Neural cell (in vitro differentiated cells): ENCODE data around the gene SPAAR. TPM values are rescaled to one million over a fixed set of nuclear protein-coding genes. Genes with fewer than 3 reads are reported as not detected.
A peak's percentile ranks its signal among the peaks of the same experiment; 100 is the strongest.

Experiments
- H2AFZ ChIP-seq: fragments of 200-600, 300-800 bp; sonication (generic), shearing (Covaris generic); 2 replicates; pipeline ENCODE4 v1.6.0; 2014; ENCODE audit warnings: low read depth, mild to moderate bottlenecking, antibody characterized with exemption, low read length, moderate library complexity
- H3F3A ChIP-seq: fragments of 200-600 bp; shearing (Covaris generic); 2 replicates; pipeline ENCODE4 v1.6.1; 2016; ENCODE audit warnings: mild to moderate bottlenecking, moderate library complexity, mixed read lengths, antibody characterized with exemption, low read length; ENCODE audit not compliant: insufficient read depth, poor library complexity, severe bottlenecking
- H3K27ac ChIP-seq: fragments of 200-600, 300-800 bp; sonication (generic), shearing (Covaris generic); 2 replicates; pipeline ENCODE4 v1.5.1; 2014; ENCODE audit warnings: mild to moderate bottlenecking, low read length, moderate library complexity
- H3K27me3 ChIP-seq: fragments of 300-800, 200-600 bp; sonication (generic), shearing (Covaris generic); 2 replicates; pipeline ENCODE4 v1.6.0; 2014; ENCODE audit warnings: mild to moderate bottlenecking, low read depth, low read length, moderate library complexity; ENCODE audit not compliant: insufficient read depth
- H3K36me3 ChIP-seq: fragments of 300-800, 200-600 bp; sonication (generic), shearing (Covaris generic); 2 replicates; pipeline ENCODE4 v1.5.1; 2014; ENCODE audit warnings: mild to moderate bottlenecking, antibody characterized with exemption, low read length, moderate library complexity; ENCODE audit not compliant: insufficient read depth
- H3K4me2 ChIP-seq: fragments of 300-800, 200-600 bp; sonication (generic), shearing (Covaris generic); 2 replicates; pipeline ENCODE4 v1.6.0; 2014; ENCODE audit warnings: mild to moderate bottlenecking, low read length
- H3K4me3 ChIP-seq: fragments of 300-800, 200-600 bp; sonication (generic), shearing (Covaris generic); 2 replicates; pipeline ENCODE4 v1.5.1; 2014; ENCODE audit warnings: mild to moderate bottlenecking, low read length, moderate library complexity
- H3K79me2 ChIP-seq: fragments of 200-600 bp; shearing (Covaris generic); replicated peaks from 2 replicates; pipeline ENCODE4 v1.6.0; 2014; ENCODE audit warnings: mild to moderate bottlenecking, low read length, moderate library complexity; ENCODE audit not compliant: insufficient read depth
- H3K9ac ChIP-seq: fragments of 300-800, 200-600 bp; sonication (generic), shearing (Covaris generic); 2 replicates; pipeline ENCODE4 v1.6.1; 2016; ENCODE audit warnings: mild to moderate bottlenecking, low read length, mixed read lengths
- H3K9me2 ChIP-seq: fragments of 200-600 bp; shearing (Covaris generic); 2 replicates; pipeline ENCODE4 v1.6.1; 2016; ENCODE audit warnings: mild to moderate bottlenecking, low read length, mixed read lengths; ENCODE audit not compliant: insufficient read depth
- H3K9me3 ChIP-seq: fragments of 200-600, 300-800 bp; sonication (generic), shearing (Covaris generic); 2 replicates; pipeline ENCODE4 v1.6.1; 2016; ENCODE audit warnings: mild to moderate bottlenecking, mixed run types, low read length, moderate library complexity, mixed read lengths
- H4K20me1 ChIP-seq: fragments of 200-600 bp; shearing (Covaris generic); 2 replicates; pipeline ENCODE4 v1.6.1; 2016; ENCODE audit warnings: mild to moderate bottlenecking, mixed run types; ENCODE audit not compliant: insufficient read depth
- CTCF ChIP-seq: fragments of 450-650 bp; IDR thresholded peaks from 2 replicates; pipeline ENCODE4 v1.5.1; 2014; ENCODE audit warnings: antibody characterized with exemption, mild to moderate bottlenecking, moderate library complexity; ENCODE audit not compliant: poor library complexity, severe bottlenecking
- EP300 ChIP-seq: fragments of 450-650 bp; conservative IDR thresholded peaks from 2 replicates; pipeline ENCODE4 v1.6.1; 2014; ENCODE audit warnings: antibody characterized with exemption, mild to moderate bottlenecking, moderate library complexity; ENCODE audit not compliant: poor library complexity, severe bottlenecking
- EZH2 ChIP-seq: fragments of 200-600, 300-800 bp; shearing (Covaris generic), sonication (generic); IDR thresholded peaks from 2 replicates; pipeline ENCODE4 v1.6.1; 2014; ENCODE audit warnings: antibody characterized with exemption, low read length, borderline replicate concordance, mild to moderate bottlenecking; ENCODE audit not compliant: insufficient read depth, poor library complexity, severe bottlenecking
- MXI1 ChIP-seq: fragments of 450-650 bp; conservative IDR thresholded peaks from 2 replicates; pipeline ENCODE4 v1.6.1; 2014; ENCODE audit warnings: antibody characterized with exemption, mild to moderate bottlenecking; ENCODE audit not compliant: poor library complexity, severe bottlenecking
- POLR2AphosphoS5 ChIP-seq: IDR thresholded peaks from 2 replicates; pipeline ENCODE4 v1.6.1; 2012
- RAD21 ChIP-seq: fragments of 450-650 bp; conservative IDR thresholded peaks from 2 replicates; pipeline ENCODE4 v1.6.1; 2014; ENCODE audit warnings: antibody characterized with exemption, mild to moderate bottlenecking, moderate library complexity
- REST ChIP-seq: IDR thresholded peaks from 2 replicates; pipeline ENCODE4 v1.6.1; 2012; ENCODE audit warnings: borderline replicate concordance
- SMC3 ChIP-seq: fragments of 450-650 bp; conservative IDR thresholded peaks from 2 replicates; pipeline ENCODE4 v1.6.1; 2014; ENCODE audit warnings: antibody characterized with exemption, mild to moderate bottlenecking, moderate library complexity; ENCODE audit not compliant: poor library complexity
- TAF1 ChIP-seq: IDR thresholded peaks from 2 replicates; pipeline ENCODE4 v1.6.1; 2012; ENCODE audit warnings: low read depth
- polyA plus RNA-seq: library from polyadenylated mRNA; depleted of rRNA; stranded (reverse); fragments of >200 nt; gene quantifications from 2 replicates; pipeline ENCODE4 v1.2.3, GENCODE V29; 2014

SPAAR gene
- polyA plus RNA-seq, 1 donor from 2014 or later: 0.35 TPM

DNA sequence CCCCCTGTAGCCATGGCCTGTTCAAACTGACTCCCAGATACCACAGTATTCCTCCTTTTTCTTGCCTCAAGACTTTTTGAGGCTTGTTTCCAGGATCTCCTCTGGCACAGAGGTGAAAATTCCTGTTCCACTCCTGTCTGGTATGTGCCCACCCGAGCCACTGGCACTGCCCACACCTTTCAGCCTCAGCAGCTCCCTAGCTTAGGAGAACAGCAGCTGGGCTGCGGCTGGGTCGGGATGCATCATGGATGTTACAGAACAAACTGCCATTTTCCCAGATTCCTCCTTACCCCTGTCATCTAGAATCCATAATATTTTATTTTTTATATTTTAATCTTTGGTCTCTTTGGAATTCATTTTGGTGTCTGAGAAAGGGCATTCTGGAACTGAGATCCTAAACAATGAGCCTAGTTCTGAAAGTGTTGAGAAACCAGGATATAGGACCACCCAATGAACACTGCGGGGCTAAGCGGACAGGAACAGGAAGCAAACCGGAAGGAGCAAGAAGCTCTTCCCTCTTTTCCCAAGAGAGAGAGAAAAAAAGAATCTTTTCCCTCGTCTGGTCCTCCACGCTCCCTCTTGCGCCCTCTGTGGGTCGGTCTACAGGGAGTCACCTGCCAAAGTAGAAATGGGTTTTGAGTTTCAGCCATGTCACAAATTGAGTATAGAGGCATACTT, 36.2 kb downstream of the SPAAR start:
- Histone ChIP-seq H3K4me2 (no peak overlapping the region), H3F3A (no peaks in the 10 kb centered on the region), H3K79me2 (no peaks in the 10 kb centered on the region), H4K20me1 (no peaks in the 10 kb centered on the region), H3K4me3 (no peak overlapping the region), H2AFZ (no peak overlapping the region), H3K9ac (no peak overlapping the region), H3K36me3 (no peaks in the 10 kb centered on the region), H3K9me3 (no peaks in the 10 kb centered on the region), H3K9me2 (no peaks in the 10 kb centered on the region), H3K27ac (no peak overlapping the region), H3K27me3 (no peaks in the 10 kb centered on the region)
- peak; percentile 58 for TF ChIP-seq CTCF
- TF ChIP-seq POLR2AphosphoS5: no peak
- TF ChIP-seq SMC3: peak; percentile 29
- TF ChIP-seq EP300: no peak

DNA sequence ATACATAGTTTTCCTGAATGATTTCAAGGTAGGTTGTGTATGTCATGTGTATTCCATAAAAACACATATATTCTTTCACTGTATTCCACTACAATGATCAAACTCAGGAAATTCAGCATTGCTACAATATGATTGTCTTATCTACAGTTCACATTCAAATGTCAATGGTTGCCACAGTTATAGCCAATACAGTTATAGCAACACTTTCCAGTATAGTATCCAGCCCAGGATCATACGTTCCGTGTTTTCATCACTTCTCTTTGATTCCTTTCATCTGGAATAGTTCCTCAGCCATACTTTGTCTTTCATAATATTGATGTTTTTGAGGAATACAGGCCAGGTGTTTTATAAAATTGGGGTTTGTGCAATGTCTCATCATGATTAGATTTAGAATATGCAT, 39.2 kb downstream of the SPAAR start:
- Histone ChIP-seq H3K9ac (no peak overlapping the region), H3K27me3 (peaks cover 15% of the 10 kb centered on the region)

More for the DNA sequence above, 39.2 kb downstream of the SPAAR start:
- Histone ChIP-seq H3K36me3 (no peaks in the 10 kb centered on the region), H2AFZ (no peak overlapping the region), H3F3A (no peaks in the 10 kb centered on the region), H3K9me2 (no peaks in the 10 kb centered on the region), H3K79me2 (no peaks in the 10 kb centered on the region), H3K27ac (no peak overlapping the region), H3K4me3 (no peak overlapping the region), H4K20me1 (no peaks in the 10 kb centered on the region), H3K4me2 (no peak overlapping the region), H3K9me3 (no peaks in the 10 kb centered on the region)
- TF ChIP-seq REST: no peak
- TF ChIP-seq POLR2AphosphoS5: no peak
- TF ChIP-seq RAD21: no peak
- no peak for TF ChIP-seq SMC3
- no peak for TF ChIP-seq MXI1
- no peak for TF ChIP-seq CTCF
- no peak for TF ChIP-seq TAF1
- TF ChIP-seq EP300: no peak
- no peak for TF ChIP-seq EZH2
